ENCODE results near the gene FAM163B. TPM values are rescaled to one million over a fixed set of nuclear protein-coding genes. Genes with fewer than 3 reads are reported as not detected.

The FAM163B gene
- total and polyA plus RNA-seq, 2 donors (not counting 3 experiments of a cell fraction or from before 2014, with no cell fraction given) = not detected

GRCh38 chr9:133602277-133602676 lies 6.9 kb downstream of the FAM163B start:
- Histone ChIP-seq H4K20me1 (replicated peaks; ENCODE audit: control insufficient read depth, extremely low read depth, insufficient read depth, low read length) (no peaks in the 10 kb centered on the region), H3K9me1 (replicated peaks; ENCODE audit: control insufficient read depth, extremely low read depth, insufficient read depth, low read length) (no peaks in the 10 kb centered on the region), H3K4me3 (replicated peaks in 1 of 3; ENCODE audit: insufficient read depth in 1 of 3, low read depth in 1 of 3, low read length in 3 of 3) (no peak overlapping the region), H3K4me2 (ENCODE audit: insufficient read depth, low read length) (no peak overlapping the region), H2AFZ (ENCODE audit: low read depth, low read length) (no peak overlapping the region), H3K27me3 (ENCODE audit: control insufficient read depth in 2 of 2, insufficient read depth in 2 of 2, low read length in 2 of 2) (no peaks in the 10 kb centered on the region), H3K4me1 (ENCODE audit: control insufficient read depth, extremely low read depth, insufficient read depth, low read length) (no peaks in the 10 kb centered on the region), H3K27ac (ENCODE audit: insufficient read depth, low read depth, low read length) (no peak overlapping the region), H3K36me3 (ENCODE audit: control insufficient read depth in 2 of 2, extremely low read depth in 1 of 2, insufficient read depth in 2 of 2, low read length in 2 of 2) (no peaks in the 10 kb centered on the region), H3K79me2 (ENCODE audit: control insufficient read depth, insufficient read depth, low read length) (no peaks in the 10 kb centered on the region), H3K9me3 (replicated peaks; ENCODE audit: control insufficient read depth, insufficient read depth, low read length) (peaks cover 1% of the 10 kb centered on the region), H3K9ac (replicated peaks; ENCODE audit: extremely low read depth, insufficient read depth, low read length) (no peak overlapping the region)
- BruUV-seq (replicated peaks) = no TSS peak
- dilution Hi-C loops (cut with MboI; ENCODE audit: extremely low pct_ligation_motif_present, low sequenced_read_pairs) = no loop called here
- CTCF ChIA-PET = no interaction called here
- no peak for DNase-seq (ENCODE audit: low read depth, low spot score)
- intact Hi-C loops (cut with micrococcal nuclease) = no loop called here
- POLR2A ChIA-PET = no interaction called here
- FAIRE-seq = no peak
- no peak for TF ChIP-seq MAX (IDR thresholded peaks at IDR 0.05; ENCODE audit: insufficient read depth, insufficient read length)
- TF ChIP-seq POLR2A (IDR thresholded peaks at IDR 0.05; ENCODE audit: low read depth, low read length) = no peak
- TF ChIP-seq GATA2 (IDR thresholded peaks at IDR 0.05; ENCODE audit: insufficient read depth, insufficient read length, low read depth, low read length) = no peak
- no peak for TF ChIP-seq JUN (IDR thresholded peaks at IDR 0.05; ENCODE audit: borderline replicate concordance, insufficient read depth, insufficient read length, low read depth)
- no peak for TF ChIP-seq FOS (IDR thresholded peaks at IDR 0.05; ENCODE audit: borderline replicate concordance, insufficient read depth, low read length)
- no peak for TF ChIP-seq CTCF (IDR thresholded peaks at IDR 0.05; ENCODE audit: extremely low read depth in 1 of 2, insufficient read depth in 1 of 2, low read depth in 1 of 2, low read length in 2 of 2)

- POLR2A ChIA-PET = no interaction called here
- CTCF ChIA-PET = no interaction called here
- FAIRE-seq (no peak), DNase-seq (ENCODE audit: low read depth, low spot score) (no peak)
- Histone ChIP-seq H3K9ac (replicated peaks; ENCODE audit: extremely low read depth, insufficient read depth, low read length) (no peak overlapping the region), H3K4me3 (replicated peaks in 1 of 3; ENCODE audit: insufficient read depth in 1 of 3, low read depth in 1 of 3, low read length in 3 of 3) (no peak overlapping the region), H3K36me3 (ENCODE audit: control insufficient read depth in 2 of 2, extremely low read depth in 1 of 2, insufficient read depth in 2 of 2, low read length in 2 of 2) (no peaks in the 10 kb centered on the region), H3K9me3 (replicated peaks; ENCODE audit: control insufficient read depth, insufficient read depth, low read length) (peaks cover 1% of the 10 kb centered on the region), H3K4me2 (ENCODE audit: insufficient read depth, low read length) (no peak overlapping the region), H3K27ac (ENCODE audit: insufficient read depth, low read depth, low read length) (no peak overlapping the region), H2AFZ (ENCODE audit: low read depth, low read length) (no peak overlapping the region), H3K4me1 (ENCODE audit: control insufficient read depth, extremely low read depth, insufficient read depth, low read length) (no peaks in the 10 kb centered on the region), H4K20me1 (replicated peaks; ENCODE audit: control insufficient read depth, extremely low read depth, insufficient read depth, low read length) (no peaks in the 10 kb centered on the region), H3K27me3 (ENCODE audit: control insufficient read depth in 2 of 2, insufficient read depth in 2 of 2, low read length in 2 of 2) (no peaks in the 10 kb centered on the region), H3K9me1 (replicated peaks; ENCODE audit: control insufficient read depth, extremely low read depth, insufficient read depth, low read length) (no peaks in the 10 kb centered on the region), H3K79me2 (ENCODE audit: control insufficient read depth, insufficient read depth, low read length) (no peaks in the 10 kb centered on the region)
- no TSS peak for BruUV-seq (replicated peaks)
- no peak for TF ChIP-seq POLR2AphosphoS5 (IDR thresholded peaks at IDR 0.05; ENCODE audit: insufficient read depth, low read depth, low read length)
- no peak for TF ChIP-seq EZH2 (IDR thresholded peaks at IDR 0.05; ENCODE audit: borderline replicate concordance, low read depth, low read length, severe bottlenecking)
- TF ChIP-seq POLR2A (IDR thresholded peaks at IDR 0.05; ENCODE audit: low read depth, low read length) = no peak
- TF ChIP-seq MYC (IDR thresholded peaks at IDR 0.05; ENCODE audit: low read depth, low read length) = no peak
- intact Hi-C loops (cut with micrococcal nuclease) = no loop called here
- dilution Hi-C loops (cut with MboI; ENCODE audit: extremely low pct_ligation_motif_present, low sequenced_read_pairs) = no loop called here
Measured at GRCh38 chr9:133601746-133602145, 7.4 kb downstream of the FAM163B start.

All from endothelial cell of umbilical vein (primary cell).